ENCODE measurements around the gene AMFR. TPM values are rescaled to one million over a fixed set of nuclear protein-coding genes. Genes with fewer than 3 reads are reported as not detected.

The AMFR gene
- 128 and 196 TPM in 2 replicates for total RNA-seq (2014; rRNA removed; shearing (Covaris generic))

DNA sequence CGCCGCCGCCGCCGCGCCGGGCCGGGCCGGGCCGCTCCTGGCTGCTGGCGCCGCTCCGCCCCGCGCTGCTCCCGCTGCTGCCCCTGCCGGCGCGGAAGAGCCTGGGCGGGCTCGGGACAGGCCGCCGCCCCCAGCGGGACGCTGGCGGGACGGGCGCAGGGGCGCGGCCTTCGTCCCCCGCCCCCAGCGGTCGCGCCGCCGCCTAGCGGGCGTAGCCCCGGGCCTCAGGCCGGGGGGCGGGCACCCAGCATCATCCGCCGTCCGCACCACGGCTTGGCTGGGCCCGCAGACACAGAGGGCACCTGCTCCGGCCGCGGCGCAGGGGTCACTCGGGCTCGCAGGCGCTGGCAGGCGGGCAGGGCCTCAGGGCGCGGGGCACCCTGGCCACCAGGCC, at the start of gene AMFR:
AMFR (minus strand) TSS at position 107 of the 394 bp plus-strand sequence. CDS start 218 bp downstream, outside the sequence.
- peak; percentile 78 for DNase-seq (ENCODE audit: low read depth)

- no peak for DNase-seq (ENCODE audit: low read depth)
Observed at GRCh38 chr16:56470666-56471065, 45.3 kb upstream of the AMFR start.

DNA sequence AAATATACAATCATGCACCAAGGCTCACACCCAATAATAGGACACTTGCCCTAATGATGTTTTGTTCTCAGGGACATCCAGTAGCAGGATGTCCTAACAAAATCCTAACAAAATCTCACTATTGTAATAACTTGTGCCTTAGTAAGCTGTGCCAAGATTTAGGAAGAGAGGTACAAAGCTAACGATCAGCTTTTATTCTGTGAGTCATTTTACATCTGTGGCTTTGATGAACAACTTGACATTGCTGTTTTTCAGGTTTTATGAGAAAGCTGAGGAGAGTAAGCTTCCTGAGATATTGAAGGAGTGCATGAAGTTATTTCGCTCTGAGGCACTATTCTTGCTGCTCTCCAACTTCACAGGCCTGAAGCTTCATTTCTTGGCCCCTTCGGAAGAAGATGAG, 44.9 kb upstream of the AMFR start:
- DNase-seq (ENCODE audit: low read depth) = no peak

DNA sequence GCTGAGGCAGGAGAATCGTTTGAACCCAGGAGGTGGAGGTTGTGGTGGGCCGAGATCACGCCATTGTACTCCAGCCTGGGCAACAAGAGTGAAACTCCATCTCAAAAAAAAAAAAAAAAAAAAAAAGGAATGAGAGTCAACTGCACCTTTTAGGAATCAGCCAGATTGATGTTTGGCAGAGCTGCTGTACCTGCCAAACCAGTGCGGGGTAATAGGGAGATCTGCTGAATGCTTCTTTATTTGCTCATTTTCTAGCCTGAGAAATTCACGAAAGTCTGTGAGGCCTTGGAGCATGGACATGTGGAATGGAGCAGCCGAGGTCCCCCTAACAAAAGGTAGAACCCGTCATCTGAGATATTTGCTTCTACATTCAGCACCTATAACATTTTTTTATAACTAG, 44.4 kb upstream of the AMFR start:
- DNase-seq (ENCODE audit: low read depth) = no peak

- no peak for DNase-seq (ENCODE audit: low read depth)
Observed at GRCh38 chr16:56468800-56469199, 43.5 kb upstream of the AMFR start.

DNA sequence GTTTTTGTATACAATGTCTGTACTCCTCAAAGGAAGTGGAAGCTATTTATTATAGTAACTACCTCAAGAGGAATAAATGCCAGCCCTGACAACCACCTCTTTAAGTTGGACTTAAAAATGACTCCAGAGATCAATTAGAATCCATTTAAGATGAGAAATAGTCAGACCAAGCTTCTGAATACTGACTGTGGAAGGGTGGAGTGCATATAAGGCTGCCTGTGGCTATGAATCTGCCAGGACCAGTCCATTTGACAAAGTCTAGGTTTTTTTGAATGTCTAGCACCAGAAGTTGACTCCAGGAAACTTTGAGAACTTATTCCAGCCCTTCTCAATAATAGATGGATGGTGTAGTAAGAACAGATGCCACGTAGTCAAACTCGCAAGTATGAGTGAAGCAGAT, 41.0 kb upstream of the AMFR start:
- no peak for DNase-seq (ENCODE audit: low read depth)

DNA sequence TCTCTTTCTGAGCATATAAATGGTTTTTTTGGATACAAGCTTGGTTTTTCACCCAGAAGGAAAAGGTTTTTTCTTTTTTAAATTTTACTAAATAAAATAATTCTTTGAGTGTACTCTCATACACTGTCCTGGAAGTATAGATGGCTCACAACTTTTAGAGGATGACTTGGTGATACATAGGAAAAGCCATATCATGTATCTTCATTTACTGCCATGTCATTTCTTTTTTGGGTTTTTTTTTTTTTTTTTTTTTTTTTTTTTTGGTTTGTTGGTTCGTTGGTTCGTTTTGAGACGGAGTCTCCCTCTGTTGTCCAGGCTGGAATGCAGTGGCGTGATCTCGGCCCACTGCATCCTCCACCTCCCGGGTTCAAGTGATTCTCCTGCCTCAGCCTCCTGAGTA, 37.8 kb upstream of the AMFR start:
- no peak for DNase-seq (ENCODE audit: low read depth)

DNA sequence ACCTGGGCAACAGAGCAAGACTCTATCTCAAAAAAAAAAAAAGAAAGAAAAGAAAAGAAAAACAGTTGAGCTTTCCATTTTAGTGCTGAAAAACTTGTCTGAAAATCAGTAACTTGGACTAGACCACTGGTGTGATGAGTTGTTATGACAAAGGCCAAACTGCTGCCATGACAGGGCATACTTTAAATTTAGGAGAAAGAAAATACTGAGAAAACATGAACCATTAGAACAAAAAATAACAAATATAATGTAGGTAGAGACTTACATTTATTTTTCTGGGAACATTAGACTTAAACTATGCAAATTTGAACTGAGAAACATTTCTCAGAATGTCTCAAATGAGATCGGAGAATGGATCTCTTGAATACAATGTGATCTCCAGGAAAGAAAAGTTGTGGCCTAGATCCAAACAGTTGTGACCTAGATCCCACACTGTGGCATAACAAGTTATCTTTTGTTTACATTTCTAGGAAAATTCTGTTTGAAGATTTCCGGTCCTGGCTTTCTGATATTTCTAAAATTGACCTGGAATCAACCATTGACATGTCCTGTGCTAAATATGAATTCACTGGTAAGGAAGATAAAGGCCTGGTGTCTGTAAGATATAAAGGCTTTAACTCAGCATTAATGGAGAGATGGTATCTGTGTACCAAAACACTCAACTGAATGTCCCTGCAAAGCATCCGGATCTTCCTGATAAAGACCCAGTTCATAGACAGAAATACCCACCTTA, 36.9 kb upstream of the AMFR start:
- DNase-seq (ENCODE audit: low read depth) = no peak

- no peak for DNase-seq (ENCODE audit: low read depth)
Observed at GRCh38 chr16:56460101-56460500, 34.8 kb upstream of the AMFR start.

GRCh38 chr16:56457927-56458470, 32.7 kb upstream of the AMFR start:
- DNase-seq (ENCODE audit: low read depth) = no peak

DNA sequence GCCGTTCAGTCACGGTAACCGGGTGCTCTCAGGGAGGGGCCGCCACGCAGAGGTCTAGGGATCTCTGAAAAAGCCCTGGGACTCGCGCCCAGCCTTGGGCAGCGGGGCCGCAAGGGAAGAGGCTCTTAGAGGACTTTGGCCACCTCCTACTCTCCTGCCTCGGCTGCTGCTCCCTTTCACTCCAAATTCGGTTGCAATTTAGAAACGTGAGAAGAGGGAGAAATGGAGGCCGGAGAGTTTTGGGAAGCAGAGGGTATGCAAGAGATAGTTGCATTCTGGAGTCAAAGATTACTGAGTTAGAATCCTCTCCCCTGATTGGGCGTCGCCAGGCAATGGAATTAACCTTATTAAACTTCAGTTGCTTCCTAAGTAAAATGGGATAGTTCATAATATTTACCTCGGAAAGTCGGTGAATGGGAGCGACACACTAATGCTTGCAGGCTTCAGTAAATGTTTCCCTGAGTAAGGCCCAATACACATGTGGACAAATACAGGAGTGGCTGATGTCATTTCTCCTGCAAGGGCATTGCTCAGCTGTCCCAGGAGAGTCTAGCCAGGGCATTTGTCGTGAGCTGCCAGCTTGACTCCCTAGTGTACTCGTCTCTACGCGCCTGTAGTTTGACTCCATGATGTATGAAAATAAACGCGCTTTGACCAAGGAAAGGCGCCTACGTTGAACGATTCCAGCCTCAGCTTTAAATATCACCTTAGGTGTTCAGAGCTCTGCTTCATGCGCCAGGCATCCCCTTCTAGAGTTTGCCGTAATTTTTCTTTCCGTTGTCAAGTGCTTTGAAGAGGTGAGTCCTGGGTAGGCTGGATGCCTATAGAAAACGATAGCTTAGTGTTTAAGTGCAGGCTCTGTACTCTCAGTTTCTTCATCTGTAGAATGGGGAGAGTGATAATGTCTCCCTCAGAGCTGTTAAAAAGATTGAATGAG, 26.7 kb upstream of the AMFR start:
- peak; percentile 50 for DNase-seq (ENCODE audit: low read depth)

- DNase-seq (ENCODE audit: low read depth) = peak; percentile 99
Observed at GRCh38 chr16:56450986-56451752, 25.8 kb upstream of the AMFR start, which contains the start of the genes NUDT21 and OGFOD1. NUDT21 (minus strand) TSS chr16:56451332; CDS start chr16:56451202, 130 bp downstream. OGFOD1 (plus strand) TSS chr16:56451554; CDS start chr16:56451613, 59 bp downstream.

GRCh38 chr16:56450275-56450985, 25.1 kb upstream of the AMFR start:
- peak; percentile 13 for DNase-seq (ENCODE audit: low read depth)

GRCh38 chr16:56448005-56448404, 22.7 kb upstream of the AMFR start:
- DNase-seq (ENCODE audit: low read depth) = no peak

DNA sequence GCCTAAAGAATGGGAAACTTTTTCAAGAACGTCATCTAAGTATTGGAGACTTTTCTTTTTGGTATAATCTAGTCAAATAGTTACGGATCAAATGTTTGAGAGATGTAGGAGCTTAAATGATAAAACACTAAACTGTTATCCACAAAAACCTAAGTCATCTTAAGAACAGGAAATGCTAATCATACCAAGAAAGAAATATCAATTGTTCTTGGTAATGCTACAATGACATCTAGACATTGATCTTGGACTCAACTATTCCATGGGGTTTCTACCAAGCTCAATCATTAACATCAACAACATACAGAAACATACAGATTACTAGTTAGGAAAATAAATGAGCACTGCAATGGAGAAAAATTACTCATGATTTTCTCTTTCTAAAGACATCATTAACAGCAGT, 21.9 kb upstream of the AMFR start:
- no peak for DNase-seq (ENCODE audit: low read depth)

- DNase-seq (ENCODE audit: low read depth) = no peak
Observed at GRCh38 chr16:56438038-56438437, 12.7 kb upstream of the AMFR start.

GRCh38 chr16:56436258-56436657, 10.9 kb upstream of the AMFR start:
- DNase-seq (ENCODE audit: low read depth) = no peak

- no peak for DNase-seq (ENCODE audit: low read depth)
Observed at GRCh38 chr16:56428091-56428490, 2.7 kb upstream of the AMFR start.

GRCh38 chr16:56426585-56426984, 1.2 kb upstream of the AMFR start:
- peak; percentile 41 for DNase-seq (ENCODE audit: low read depth)

GRCh38 chr16:56424791-56425438, 430 bp downstream of the AMFR start:
- no peak for DNase-seq (ENCODE audit: low read depth)
